Measurements from ENCODE around the gene SLCO1C1. TPM values are rescaled to one million over a fixed set of nuclear protein-coding genes. Genes with fewer than 3 reads are reported as not detected.

Gene SLCO1C1
- total RNA-seq, 1 donor from 2014 or later = not detected

DNA sequence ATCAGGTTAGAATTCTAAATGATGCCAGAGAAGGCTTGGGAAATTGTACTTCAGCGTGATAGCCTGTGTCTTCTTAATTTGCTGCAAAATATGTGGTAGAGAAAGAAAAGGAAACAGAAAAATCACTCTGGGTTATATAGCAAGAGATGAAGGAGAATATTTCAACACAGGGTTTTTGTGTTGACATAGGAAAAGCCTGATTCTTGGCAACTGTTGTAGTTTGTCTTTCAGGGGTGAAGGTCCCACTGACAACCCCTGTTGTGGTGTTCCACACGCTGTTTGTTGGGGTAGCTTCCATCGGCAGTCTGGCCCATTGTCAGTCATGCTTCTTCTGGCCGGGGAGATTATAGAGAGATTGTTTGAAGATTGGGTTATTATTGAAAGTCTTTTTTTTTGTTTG lies 13.8 kb upstream of the SLCO1C1 start:
- Histone ChIP-seq H3K27ac (no peak overlapping the region), H3K27me3 (no peaks in the 10 kb centered on the region)
- TF ChIP-seq, protein P1, sequence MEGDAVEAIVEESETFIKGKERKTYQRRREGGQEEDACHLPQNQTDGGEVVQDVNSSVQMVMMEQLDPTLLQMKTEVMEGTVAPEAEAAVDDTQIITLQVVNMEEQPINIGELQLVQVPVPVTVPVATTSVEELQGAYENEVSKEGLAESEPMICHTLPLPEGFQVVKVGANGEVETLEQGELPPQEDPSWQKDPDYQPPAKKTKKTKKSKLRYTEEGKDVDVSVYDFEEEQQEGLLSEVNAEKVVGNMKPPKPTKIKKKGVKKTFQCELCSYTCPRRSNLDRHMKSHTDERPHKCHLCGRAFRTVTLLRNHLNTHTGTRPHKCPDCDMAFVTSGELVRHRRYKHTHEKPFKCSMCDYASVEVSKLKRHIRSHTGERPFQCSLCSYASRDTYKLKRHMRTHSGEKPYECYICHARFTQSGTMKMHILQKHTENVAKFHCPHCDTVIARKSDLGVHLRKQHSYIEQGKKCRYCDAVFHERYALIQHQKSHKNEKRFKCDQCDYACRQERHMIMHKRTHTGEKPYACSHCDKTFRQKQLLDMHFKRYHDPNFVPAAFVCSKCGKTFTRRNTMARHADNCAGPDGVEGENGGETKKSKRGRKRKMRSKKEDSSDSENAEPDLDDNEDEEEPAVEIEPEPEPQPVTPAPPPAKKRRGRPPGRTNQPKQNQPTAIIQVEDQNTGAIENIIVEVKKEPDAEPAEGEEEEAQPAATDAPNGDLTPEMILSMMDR (IDR thresholded peaks at IDR 0.05) = no peak

DNA sequence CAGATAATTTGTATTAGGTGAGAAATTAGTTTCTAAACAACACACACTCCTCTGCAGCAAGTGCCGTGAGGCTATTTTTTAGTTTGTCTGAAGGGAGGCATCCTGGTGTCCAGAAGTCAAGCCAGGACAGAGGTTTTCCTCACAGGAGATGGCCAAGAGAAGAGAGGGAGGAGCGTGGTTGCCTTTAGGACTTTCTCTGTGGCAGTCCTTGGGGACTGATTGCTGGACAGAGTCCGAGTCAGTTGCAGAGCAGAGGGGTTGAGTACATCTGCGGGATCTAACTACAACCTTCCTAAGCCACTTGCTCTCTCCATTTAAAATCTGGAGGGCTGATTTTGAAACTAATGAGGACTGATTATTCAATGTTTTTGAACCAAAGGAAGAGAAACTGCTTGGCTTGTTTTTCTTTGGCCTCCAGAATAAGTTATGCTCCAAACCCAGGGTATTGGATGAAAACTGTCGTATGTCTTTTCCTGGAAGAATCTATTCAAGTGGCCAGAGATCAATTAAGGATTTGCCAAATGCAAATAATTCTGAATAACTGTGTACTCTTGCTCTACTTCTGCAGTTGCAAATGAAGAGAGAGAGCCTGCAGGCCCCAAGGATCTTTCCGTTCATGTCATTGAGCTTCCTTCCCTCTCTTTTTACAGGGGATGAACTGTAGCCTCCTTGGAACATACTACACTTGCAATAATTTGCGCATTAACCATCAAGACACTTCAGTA lies 1.2 kb downstream of the SLCO1C1 start:
- no peaks in the 10 kb centered on the region for H3K27me3 ChIP-seq
- peaks cover 0 to 13% of the 10 kb centered on the region in 2 donors for H3K4me1 ChIP-seq
- H3K9me3 ChIP-seq = no peaks in the 10 kb centered on the region
- no peak overlapping the region for H3K4me3 ChIP-seq
- intact Hi-C loops (cut with DNase I) = no loop called here
- TF ChIP-seq, protein P1 (IDR thresholded peaks at IDR 0.05) = no peak
- no peak overlapping the region for H3K27ac ChIP-seq
- DNase-seq (ENCODE audit: low spot score in 2 of 2) = no peak
- H3K36me3 ChIP-seq = no peaks in the 10 kb centered on the region

More for the DNA sequence above, 13.8 kb upstream of the SLCO1C1 start:
- no peaks in the 10 kb centered on the region for H3K4me1 ChIP-seq
- peaks cover 0 to 16% of the 10 kb centered on the region in 2 donors for H3K9me3 ChIP-seq
- DNase-seq (ENCODE audit: low spot score in 2 of 2) = no peak
- H3K36me3 ChIP-seq = peaks cover 14 to 46% of the 10 kb centered on the region in 2 donors
- intact Hi-C loops (cut with DNase I) = no loop called here
- H3K4me3 ChIP-seq = no peak overlapping the region

DNA sequence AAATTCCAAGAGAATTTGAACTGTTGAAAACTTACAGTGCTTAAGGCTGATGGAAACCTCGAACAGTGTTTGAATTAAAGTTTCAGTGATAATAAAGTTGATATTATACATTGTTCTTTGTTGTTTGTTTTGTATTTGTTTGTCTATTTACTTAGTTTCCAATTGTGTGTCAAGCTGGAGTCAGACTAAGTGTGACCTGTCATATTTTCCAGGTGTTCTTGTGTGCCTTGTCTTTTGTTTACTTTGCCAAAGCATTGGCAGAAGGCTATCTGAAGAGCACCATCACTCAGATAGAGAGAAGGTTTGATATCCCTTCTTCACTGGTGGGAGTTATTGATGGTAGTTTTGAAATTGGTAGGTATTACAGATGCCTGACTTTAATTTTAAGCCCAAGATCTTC lies 6.0 kb downstream of the SLCO1C1 start:
- Histone ChIP-seq H3K36me3 (no peaks in the 10 kb centered on the region), H3K4me1 (peaks cover 0 to 4% of the 10 kb centered on the region in 2 donors), H3K27me3 (no peaks in the 10 kb centered on the region), H3K4me3 (no peak overlapping the region), H3K9me3 (no peaks in the 10 kb centered on the region), H3K27ac (no peak overlapping the region)
- intact Hi-C loops (cut with DNase I) = no loop called here
- DNase-seq (ENCODE audit: low spot score in 2 of 2) = no peak
- TF ChIP-seq, protein P1 (IDR thresholded peaks at IDR 0.05) = no peak

DNA sequence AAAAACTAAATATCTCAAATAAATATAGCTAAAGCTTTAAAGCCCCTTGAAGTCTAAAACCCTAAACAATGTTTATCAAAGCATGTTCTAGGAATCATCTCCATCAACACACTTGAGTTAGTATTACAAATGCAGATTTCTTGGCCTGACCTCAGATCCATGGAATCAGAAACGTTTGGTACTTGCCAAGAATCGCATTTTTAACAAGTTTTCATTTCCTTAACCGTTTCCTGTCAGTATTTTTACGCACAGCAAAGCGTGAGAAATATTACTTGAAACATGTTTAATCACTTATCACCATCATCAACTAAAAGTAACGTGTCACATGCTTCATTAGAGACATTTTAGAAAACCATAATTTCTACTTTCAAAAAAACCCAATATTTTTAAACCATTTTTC lies 9.7 kb downstream of the SLCO1C1 start:
- TF ChIP-seq, protein P1 (IDR thresholded peaks at IDR 0.05) = no peak
- Histone ChIP-seq H3K4me1 (no peaks in the 10 kb centered on the region), H3K4me3 (no peak overlapping the region), H3K9me3 (no peaks in the 10 kb centered on the region), H3K27me3 (no peaks in the 10 kb centered on the region), H3K36me3 (no peaks in the 10 kb centered on the region), H3K27ac (no peak overlapping the region)
- DNase-seq (ENCODE audit: low spot score in 2 of 2) = no peak
- intact Hi-C loops (cut with DNase I) = no loop called here

DNA sequence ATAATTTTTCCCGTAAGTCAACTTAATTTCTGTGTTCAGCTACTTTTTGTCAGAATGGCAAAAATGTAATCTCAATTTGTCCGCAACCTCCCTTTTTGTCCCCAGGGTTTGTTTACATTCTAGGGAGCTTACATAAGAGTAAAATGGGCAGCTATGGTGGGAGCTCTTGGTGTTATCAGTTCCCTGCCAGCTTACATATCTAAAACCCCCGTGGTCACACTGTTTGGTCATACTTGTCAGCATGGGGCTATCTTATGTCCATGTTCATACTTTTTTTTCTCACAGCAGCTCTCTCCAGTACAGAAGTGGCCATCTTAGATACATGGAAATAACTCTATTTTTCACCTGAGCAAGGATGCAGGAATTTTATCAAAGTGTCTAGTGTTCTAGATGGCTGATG lies 16.7 kb downstream of the SLCO1C1 start:
- no peak overlapping the region for H3K4me3 ChIP-seq
- TF ChIP-seq, protein P1 (IDR thresholded peaks at IDR 0.05) = no peak
- DNase-seq (ENCODE audit: low spot score in 2 of 2) = no peak
- no peaks in the 10 kb centered on the region for H3K27me3 ChIP-seq
- H3K9me3 ChIP-seq = no peaks in the 10 kb centered on the region
- intact Hi-C loops (cut with DNase I) = no loop called here
- no peaks in the 10 kb centered on the region for H3K36me3 ChIP-seq
- no peak overlapping the region for H3K27ac ChIP-seq
- no peaks in the 10 kb centered on the region for H3K4me1 ChIP-seq
